Activated gamma-delta T cell treated with anti-CD3 and anti-CD28 coated beads, Interleukin-2, amount 50 U/mL, for 16 hours (primary cell): ENCODE results near the gene CCR9.

Experiments
- DNase-seq: peaks from one replicate; pipeline ENCODE4 v3.0.0-alpha.2; 2020; ENCODE audit warnings: low read depth

CCR9 gene

DNA sequence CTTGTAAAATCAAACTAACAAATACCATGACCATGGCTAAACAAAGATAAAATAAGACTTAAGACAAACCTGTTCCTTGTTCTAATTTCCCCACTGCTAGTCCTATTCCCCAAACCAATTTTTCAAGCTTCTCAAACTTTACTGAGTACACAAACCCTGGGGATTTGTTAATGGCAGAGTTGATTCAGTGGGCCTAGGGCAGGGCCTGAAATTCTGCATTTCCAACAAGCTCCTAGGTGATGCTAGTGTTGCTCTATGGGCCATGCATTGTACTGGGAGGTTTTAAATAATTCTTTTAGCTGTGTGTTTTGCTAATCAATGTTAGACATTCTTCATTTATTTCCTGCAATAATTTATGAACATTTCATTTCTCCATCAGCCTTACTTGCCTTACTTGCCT lies 13.3 kb upstream of the CCR9 start:
- no peak for DNase-seq

DNA sequence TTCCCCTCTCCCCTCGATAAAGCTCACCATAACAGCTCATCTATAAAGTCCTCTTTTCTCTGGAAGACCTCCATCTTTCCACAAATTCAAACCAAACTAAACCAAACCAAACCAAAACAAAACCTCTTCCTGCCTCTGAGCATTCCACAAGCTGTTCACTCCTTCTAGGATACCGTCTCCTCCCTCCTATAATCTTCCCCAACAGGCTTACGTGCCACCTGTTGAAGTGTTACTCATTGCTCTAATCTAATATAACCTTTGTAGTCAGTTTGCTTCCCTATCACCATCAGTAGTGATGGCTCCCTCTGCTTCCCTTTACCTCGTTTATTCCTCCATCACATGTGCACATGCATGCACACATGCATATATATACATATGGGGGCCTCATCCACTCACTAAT lies 12.7 kb upstream of the CCR9 start:
- no peak for DNase-seq

DNA sequence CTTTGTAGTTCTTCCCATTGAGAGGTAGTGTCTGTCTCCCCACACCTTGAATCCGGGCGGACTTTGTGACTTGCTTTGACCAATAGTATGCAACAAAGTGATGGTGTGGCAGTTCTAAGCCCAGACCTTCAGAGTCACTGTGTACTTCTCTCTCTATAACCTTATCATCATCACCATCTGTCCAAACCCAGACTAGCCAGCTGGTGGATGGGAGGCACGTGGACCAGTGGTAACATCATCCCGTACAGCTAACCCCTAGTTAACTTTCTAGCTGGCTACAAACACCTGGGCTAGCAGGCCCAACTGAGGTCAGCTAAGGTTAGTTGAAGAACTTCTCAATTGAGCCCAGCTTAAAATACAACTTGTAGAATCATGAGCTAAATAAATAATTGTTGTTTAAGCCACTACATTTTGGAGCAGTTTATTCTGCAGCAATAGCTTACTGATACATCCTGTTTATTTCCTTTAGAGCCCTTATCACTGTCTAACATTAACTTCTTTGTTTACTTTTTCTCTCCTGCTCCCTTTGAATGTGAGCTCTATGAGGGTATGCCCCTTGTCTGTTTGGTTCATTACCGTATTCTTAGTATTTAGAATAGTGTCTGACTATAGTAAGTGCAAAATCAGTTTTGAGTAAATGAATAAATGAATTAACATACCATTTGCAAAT lies 11.5 kb upstream of the CCR9 start:
- DNase-seq: no peak

DNA sequence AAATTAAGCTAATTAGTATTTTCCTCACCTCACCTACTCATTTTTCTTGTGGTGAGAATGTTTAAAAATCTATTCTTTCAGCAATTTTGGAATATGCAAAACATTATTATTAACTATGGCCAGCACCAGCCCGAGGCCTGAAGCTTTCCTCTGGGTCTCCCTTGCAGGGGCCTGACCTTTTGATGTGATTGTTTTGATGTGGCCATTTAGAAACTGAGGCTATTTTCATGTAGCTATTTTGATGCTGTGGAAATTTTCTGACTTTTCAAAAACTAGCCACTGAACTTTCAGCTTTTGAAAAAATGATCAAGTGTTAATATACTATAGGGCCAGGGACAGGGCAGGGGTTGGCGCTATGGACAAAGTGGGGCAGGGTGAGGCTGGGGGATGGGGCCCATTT lies 8.2 kb upstream of the CCR9 start:
- no peak for DNase-seq

DNA sequence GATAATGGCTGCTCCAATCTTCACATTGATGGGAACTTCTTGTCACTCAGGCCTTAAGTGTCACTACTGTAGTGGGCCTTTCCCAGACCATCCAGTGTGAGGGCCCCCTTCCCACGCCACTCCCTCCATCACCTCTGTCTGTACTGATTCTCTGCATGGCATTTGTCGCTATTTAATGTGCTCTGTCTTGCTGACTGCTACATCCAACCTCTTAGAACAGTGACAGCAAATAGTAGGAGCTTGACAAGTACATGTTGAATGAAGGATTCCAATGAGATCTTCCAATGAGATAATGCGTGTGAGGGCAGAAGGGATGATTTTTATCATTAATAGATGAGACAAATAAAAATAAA lies 5.6 kb upstream of the CCR9 start:
- no peak for DNase-seq

DNA sequence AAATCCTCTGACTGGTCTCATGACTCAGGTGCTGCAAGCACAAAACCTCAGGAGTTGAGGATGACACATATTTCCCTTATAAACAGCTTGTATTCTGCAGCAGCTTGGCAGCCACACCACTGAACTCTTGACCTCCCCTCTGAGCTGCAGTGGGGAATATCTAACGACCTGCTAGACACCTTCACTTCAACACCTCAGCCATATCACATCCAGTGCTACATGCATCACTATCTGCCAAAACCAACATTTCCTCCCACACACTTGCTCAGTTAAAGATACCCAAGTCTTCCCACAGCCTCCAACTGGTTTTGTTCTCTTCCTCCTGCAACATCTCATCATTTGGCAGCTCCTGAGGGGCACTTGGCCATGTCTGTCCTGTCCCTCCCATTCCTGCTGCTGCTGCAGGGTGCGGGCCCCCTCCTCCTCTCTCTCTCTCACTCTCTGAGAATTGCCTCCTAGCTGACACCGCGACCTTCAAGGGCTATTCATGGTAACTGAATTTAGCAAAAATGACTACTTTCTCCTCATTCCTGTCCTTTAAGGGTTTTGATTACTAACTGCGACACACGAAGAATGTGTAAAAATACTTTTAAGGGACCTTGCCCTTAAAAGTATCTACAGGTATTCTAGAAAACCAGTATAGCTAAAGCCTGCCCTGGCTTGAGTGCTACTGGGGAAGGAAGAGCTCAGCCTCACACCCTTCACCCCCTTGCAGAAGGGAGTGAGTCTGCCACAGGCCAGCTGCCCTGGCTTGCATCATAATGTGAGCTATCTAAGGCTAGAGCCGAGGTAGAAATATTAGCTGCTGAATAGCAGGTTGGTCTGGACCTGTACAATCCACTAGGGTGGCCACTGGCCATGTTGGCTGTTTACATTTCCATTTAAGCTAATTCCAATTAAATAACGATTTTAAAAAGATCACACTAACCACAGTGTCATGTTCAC lies 5.0 kb upstream of the CCR9 start:
- peak; percentile 56 for DNase-seq

DNA sequence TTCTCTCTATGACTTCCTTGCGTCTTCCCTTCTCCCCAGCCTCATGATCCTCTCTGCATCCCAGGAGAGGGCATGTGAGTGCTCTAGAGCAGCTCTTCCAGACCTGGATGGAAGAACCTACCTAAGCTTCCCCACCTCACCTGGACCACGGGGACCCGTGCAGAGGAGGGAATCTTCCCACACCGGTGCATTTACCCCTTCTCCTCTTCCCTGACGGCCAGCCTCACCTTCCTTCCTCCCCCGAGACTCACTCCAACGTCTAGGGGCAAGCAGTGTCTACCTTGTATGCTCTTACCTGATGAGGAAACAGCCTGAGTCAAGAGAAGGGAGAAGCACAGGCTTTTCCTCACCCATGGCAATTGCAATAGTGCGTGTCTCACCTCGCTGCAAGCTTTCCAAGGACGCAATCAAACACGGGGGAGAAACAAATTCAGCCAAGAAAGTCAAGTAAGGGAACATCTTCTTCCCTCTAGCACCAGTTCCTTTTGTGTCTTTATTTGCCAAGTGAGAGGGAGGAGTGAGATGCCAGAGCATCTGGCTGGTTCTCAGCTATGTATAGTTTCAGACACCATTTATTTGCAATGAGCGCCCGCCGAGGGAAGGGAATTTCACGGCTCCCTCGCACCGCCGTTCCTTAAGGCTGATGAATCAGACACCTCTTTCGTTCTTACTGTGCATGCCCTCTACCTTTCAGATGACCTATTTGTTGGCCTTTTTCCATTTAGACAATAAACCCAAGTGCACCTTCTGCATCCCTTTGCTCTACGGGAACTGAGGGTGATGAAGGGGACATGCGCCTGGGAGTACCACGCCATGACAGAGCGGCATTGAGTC lies 1.8 kb upstream of the CCR9 start:
- DNase-seq: no peak

DNA sequence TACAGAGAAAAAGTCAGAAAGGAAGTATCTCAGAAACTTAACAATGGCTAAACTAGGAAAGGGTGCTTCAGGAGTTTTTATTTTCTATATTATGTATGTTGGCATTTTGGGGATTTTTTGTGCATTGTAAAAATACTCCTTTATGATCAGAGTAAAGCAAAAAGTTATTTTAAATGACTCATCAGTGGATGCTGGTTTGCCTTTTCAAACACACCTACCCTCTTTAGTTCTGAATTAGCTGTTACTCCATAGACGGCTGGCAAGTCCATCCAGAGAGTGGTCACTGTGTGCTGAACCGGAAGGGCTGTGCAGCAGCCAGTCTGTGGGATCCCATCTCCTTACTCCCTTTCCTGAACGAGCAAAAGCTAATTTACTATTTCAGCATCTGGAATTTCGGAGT lies 942 bp downstream of the CCR9 start:
- DNase-seq: no peak

DNA sequence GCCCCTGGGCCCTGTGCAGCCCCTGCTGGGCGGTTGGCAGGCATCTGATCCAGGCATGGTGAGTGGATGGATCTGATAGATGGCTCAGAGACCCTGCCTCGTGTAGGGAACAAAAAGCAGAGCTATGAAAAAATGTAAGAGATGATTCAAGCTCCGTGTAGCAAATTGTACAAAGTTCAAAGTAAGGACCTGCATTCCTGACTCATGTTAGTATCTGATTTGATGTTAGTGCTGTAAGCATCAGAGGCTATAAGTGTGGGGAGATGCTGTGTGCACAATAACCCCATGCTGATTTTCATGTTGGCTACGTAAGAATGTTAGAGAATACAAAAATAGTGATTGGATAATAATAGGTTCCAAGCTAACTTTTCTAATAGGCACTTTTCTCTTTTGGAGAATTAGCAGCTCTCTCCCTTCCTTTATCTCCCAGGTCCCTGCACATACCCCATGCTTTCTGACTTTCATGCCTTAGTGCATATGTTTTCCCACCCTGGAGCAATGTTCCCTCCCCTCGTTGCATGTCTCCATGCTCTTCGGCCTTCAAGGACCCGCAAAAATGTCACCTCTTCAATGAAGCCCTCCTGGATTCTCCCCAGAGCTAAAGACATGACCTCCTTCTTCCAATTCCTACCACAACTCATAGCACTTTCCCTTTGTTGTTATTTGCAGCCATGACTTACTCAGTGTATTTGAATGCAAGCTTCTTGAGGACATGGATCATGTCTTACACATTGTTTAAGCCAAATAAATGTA lies 1.6 kb downstream of the CCR9 start:
- DNase-seq: no peak

DNA sequence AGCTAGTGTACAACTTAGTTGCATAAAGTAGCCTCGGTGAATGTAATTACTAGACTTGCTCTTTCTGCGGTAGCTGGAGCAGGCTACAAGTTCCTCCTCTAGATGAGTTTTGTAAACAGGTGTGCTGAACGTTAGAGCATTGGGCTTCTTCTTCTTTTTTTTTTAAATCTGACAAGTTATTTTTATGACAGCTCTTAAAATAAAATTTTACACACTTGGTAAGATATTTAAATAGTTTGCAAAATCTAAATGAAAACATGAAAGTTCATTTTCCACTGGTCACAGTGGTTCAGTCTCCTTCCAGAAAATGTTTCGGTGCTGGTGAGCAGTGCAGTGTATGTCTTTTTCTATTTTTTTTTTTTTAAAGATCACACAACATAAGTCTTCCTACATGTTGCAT lies 3.0 kb downstream of the CCR9 start:
- no peak for DNase-seq

DNA sequence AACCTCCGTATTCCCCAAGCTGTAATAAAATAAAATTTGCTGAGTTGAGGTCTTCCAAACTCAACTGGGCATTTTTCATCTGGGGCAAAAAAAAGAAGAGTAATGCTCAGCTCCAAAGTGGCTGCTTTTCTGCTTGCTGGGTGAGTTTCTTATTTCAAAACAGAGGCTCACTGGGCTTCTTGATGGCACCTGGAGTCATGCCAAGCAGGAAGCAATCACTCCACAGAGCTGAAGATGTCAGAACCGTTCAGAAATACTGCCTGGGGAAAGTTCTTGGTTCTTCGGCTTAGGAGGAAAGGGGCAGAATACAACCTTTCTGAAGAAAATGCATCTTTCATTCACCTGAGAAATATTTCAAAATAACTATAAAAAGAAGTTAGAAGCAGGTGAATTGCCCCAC lies 4.1 kb downstream of the CCR9 start:
- no peak for DNase-seq

DNA sequence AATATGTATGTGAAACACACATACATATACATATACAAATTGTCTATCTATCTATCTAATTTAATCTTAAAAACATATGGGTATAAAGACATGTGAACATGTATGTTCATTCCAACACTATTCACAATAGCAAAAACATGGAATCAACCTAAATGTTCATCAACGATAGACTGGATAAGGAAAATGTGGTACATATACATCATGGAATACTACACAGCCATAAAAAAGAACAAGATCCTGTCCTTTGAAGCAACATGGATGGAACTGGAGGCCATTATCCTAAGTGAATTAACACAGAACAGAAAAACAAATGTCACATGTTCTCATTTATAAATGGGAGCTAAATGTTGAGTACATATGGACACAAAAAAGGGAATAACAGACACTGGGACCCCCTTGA lies 5.8 kb downstream of the CCR9 start:
- no peak for DNase-seq

DNA sequence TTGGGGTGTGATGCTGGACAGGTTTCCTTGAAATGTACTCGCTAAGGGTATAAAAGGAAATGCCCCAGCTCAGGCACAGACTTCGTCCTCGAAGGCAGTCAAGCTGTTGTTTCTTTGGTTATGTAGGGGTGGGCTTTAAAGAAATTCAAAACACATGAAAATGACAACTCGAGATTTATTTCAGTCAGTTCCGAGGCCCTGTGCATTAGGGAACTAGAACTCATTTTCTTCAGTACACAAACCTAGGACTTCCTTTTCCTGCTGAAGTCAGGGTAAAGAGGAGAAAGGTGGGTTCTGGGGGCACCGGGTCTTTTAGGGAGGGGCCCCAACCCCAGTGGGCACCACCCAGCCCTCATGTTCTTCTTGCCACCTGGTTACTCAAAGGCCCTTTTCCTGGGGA lies 7.7 kb downstream of the CCR9 start:
- DNase-seq: no peak

DNA sequence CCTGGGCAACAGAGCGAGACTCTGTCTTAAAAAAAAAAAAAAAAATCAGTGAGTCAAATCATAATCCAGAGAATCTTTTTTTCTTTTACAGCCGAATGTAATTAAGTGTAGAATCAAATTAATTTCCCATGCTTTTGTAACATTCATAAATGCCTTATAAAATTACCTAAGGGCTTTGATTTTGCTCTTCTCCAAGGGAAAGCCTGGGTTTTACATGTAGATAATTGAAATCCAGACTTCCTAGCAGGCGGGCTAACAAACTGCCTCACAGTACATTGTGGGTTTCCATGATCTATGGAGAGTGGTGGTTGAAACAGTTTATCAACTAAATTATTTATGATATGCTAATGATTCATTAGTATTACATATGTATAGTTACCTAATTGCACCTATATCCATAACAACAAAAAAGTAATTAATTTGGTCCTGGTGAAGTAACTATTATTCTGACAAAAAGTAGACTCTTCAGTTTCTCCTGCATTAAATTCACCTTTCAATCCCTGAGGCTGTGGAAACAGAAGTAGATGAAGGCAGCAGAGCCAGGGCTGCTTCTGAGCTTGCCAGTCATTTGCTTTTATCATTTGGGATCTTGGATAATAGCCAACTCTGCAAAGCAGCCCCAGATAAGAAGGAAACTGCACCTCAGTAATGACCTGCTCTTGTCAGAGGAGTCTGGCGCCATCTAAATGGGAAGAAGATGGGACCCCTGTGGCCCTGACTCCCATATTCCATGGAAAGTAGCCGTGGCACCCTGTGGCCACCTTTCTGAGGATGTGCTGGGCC lies 9.5 kb downstream of the CCR9 start:
- DNase-seq: no peak

DNA sequence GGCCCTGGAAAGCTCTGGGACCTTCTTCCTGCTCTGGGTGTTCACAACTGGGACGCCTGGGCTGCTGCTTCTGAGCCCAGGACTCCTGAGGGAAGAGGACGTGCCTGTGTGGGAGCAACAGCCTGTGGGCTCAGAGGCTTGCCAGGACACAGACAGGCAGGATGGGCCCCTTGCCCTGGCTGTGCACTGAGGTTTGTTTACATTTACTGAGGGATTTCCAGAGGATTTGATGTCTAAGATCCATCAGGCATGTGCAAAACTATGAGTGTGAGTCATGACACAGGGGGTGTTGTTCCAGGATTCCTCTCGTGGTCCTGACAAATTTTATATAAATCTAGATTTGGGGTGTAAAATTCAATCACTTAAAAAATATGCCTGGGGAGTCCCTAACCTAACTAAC lies 10.6 kb downstream of the CCR9 start:
- DNase-seq: no peak

DNA sequence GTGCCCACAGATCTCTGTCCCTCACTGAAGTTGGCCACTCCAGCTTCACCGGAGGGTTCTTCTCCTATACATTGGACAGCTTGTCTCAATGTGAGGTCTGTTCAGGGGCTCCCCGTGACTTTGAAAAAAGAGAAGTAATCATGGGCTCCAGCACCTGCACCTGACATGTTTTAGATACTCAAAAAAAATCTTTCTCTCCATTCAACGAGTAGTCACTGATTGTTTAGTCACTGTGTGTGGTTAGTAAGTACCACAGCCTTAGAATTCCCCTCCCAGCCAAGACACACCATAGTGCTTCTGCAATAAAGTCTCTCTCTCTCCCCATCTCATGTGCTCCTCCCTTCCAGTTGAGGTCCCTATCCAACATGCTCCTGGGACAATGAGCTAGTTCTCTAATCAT lies 18.6 kb downstream of the CCR9 start:
- DNase-seq: no peak

DNA sequence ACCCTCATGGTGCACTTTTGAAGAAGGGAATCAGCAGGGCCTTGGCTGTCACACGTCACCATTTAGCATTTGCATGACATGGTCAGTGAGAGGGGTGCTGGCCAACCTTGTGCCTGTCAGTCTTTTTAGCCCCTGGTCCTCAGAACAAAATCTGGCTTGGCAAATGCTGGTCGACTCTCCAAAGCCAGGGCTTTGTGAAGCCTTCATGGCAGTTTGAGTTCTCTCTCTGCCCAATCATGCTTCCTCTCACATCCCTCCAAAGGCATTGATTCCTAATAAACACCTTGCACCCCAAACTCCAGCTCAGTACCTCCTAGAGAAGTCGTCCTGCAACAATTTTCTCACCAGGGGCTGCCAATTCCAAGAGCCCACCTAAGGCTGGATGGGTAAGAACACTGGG lies 19.4 kb downstream of the CCR9 start:
- DNase-seq: no peak

DNA sequence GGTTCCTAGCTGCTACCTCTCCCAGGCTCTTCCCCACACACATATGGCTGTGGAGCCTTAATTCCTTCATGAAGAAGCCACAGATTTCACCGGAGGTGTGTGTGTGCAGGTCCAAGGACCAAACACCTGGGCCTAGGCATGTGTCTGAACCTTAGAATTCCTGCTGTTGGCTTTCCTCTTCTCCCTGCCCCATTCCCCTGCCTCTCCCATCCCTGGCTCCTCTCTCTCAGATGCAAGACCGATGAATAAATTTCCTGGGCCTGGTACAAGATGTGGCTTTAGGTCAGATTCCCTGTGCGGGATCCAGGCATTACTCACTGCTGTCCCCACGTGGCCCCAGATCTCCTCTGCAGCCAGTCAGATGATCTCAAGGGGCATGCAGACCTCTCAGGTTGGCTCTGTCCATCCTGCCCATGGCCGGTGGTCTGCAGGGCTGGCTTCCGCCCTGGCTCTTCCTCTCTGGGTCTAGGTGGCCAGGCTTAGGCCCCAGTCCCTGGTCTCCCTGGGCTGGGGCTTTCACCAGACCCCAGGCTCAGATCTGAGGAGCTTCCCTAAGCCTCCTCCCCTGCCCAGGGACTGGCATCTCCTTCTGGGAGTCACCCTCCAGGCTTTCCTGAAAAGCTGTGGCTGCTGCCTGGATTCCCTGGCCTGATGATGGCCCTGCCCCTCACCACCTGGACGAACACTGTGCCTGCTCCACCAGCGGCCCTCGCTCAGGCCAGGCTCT lies 20.5 kb downstream of the CCR9 start:
- DNase-seq: no peak

DNA sequence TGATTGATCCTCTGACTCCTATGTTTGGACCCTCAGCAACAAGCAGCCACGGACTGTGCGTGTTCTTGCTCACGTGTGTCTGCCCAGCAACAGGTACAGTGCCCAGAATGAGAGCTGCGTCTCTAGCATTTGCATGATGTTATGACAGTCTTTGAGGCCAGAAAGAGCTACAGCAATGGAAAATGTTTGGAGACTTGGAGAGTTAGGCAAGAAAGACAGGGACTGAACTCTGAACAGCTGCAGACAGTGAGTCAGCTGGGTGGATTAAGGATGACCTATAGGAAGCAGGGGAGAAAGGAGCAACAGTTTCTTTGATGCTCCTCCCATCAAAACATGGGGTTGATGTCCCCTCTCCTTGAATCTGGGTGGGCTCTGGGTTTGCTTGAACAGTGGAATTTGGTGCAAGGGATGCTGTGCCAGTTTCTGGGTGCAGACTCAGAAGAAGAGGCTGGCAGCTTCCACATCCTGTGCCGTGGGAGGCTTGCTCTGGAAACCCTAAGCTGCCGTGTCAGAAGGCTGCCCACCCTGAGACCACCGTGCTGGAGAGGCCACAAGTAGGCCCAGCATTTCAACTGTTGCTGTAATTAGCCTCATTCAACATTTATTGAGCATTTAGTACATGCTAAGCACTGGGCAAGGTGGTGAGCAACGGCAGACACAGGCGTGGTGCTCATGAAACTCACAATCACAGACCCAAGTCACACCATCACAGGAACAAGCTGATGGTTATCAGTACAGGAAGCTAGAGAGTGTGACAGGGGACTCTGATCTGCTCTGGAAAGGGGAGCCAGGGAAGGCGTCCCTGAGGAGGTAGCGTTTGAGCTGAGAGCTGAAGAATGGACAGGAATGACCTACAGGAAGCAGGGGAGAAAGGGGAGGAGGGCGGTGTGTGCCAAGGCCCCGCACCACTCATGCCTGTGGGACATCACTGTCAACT lies 21.7 kb downstream of the CCR9 start:
- DNase-seq: no peak

DNA sequence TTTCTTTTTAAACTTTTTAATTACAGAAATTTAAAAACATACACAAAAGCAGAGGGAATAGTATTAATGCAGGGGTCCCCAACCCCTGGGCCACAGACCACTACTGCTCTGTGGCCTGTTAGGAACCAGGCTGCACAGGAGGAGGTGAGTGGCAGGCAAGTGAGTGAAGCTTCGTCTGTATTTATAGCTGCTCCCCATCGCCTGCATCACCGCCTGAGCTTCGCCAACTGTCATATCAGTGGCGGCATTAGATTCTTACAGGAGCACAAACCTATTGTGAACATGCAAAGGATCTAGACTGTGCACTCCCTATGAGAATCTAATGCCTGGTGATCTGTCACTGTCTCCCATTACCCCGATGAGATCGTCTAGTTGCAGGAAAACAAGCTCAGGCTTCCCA lies 22.4 kb downstream of the CCR9 start:
- DNase-seq: no peak
